Measurements from ENCODE around the gene UTP15. TPM values are rescaled to one million over a fixed set of nuclear protein-coding genes. Genes with fewer than 3 reads are reported as not detected.

UTP15 gene
- 19.6 TPM for total RNA-seq

GRCh38 chr5:73565139-73565968, at the start of gene UTP15, which contains the start of gene ANKRA2:
Gene UTP15, plus strand, starts transcription at chr5:73565743. Its CDS starts 1,602 bp downstream, at chr5:73567345.
Gene ANKRA2, minus strand, starts transcription at chr5:73565639. Its CDS starts 2,758 bp downstream, at chr5:73562881.
- DNase-seq: peak; percentile 95

- peak; percentile 55 for DNase-seq
These were observed 45.8 kb upstream of the UTP15 start for GRCh38 chr5:73519531-73520283.

- DNase-seq: no peak
These were observed 42.6 kb upstream of the UTP15 start for GRCh38 chr5:73522989-73523388.

- no peak for DNase-seq
These were observed 41.7 kb upstream of the UTP15 start for GRCh38 chr5:73523861-73524260.

- no peak for DNase-seq
These were observed 39.8 kb upstream of the UTP15 start for GRCh38 chr5:73525606-73526203.

- DNase-seq: no peak
These were observed 37.3 kb upstream of the UTP15 start for GRCh38 chr5:73528248-73528647.

- no peak for DNase-seq
These were observed 36.5 kb upstream of the UTP15 start for GRCh38 chr5:73529081-73529480.

GRCh38 chr5:73531356-73531755, 34.2 kb upstream of the UTP15 start:
- no peak for DNase-seq

GRCh38 chr5:73532195-73532594, 33.3 kb upstream of the UTP15 start:
- DNase-seq: no peak

GRCh38 chr5:73534011-73534644, 31.4 kb upstream of the UTP15 start:
- DNase-seq: no peak

GRCh38 chr5:73534971-73535370, 30.6 kb upstream of the UTP15 start:
- DNase-seq: no peak

- no peak for DNase-seq
These were observed 25.8 kb upstream of the UTP15 start for GRCh38 chr5:73539730-73540129.

GRCh38 chr5:73540192-73540591, 25.4 kb upstream of the UTP15 start:
- DNase-seq: no peak

GRCh38 chr5:73542020-73542419, 23.5 kb upstream of the UTP15 start:
- DNase-seq: no peak

- DNase-seq: no peak
These were observed 20.8 kb upstream of the UTP15 start for GRCh38 chr5:73544429-73545402.

- DNase-seq: no peak
These were observed 20.2 kb upstream of the UTP15 start for GRCh38 chr5:73545403-73545779.

- no peak for DNase-seq
These were observed 15.5 kb upstream of the UTP15 start for GRCh38 chr5:73550016-73550415.

- DNase-seq: no peak
These were observed 12.9 kb upstream of the UTP15 start for GRCh38 chr5:73552642-73553041.

- DNase-seq: no peak
These were observed 6.6 kb upstream of the UTP15 start for GRCh38 chr5:73558950-73559349.

- DNase-seq: no peak
These were observed 1.5 kb upstream of the UTP15 start for GRCh38 chr5:73564018-73564417.

GRCh38 chr5:73564675-73565074, 868 bp upstream of the UTP15 start:
- DNase-seq: peak; percentile 19
